DOHH2 (cell line): ENCODE data around the gene ADAMTS3.

Source experiments
- H3F3A ChIP-seq: fragments of 200-600 bp; sonication (generic), shearing (Covaris generic); 2 replicates; pipeline ENCODE4 v1.6.0; 2016; ENCODE audit warnings: antibody characterized with exemption, mild to moderate bottlenecking; ENCODE audit not compliant: control insufficient read depth, insufficient read depth
- H3K27ac ChIP-seq: fragments of 200-600 bp; sonication (generic); 2 replicates; pipeline ENCODE4 v1.5.1; 2014; ENCODE audit warnings: low read depth, mild to moderate bottlenecking, low read length, moderate library complexity
- H3K27me3 ChIP-seq: fragments of 200-600 bp; sonication (generic); 2 replicates; pipeline ENCODE4 v1.6.1; 2014; ENCODE audit warnings: mild to moderate bottlenecking, low read length, mixed read lengths; ENCODE audit not compliant: control insufficient read depth
- H3K36me3 ChIP-seq: fragments of 200-600 bp; sonication (generic); 2 replicates; pipeline ENCODE4 v1.6.1; 2014; ENCODE audit warnings: mild to moderate bottlenecking, low read length, moderate library complexity, mixed read lengths; ENCODE audit not compliant: control insufficient read depth
- H3K4me1 ChIP-seq: fragments of 200-600 bp; sonication (generic); 2 replicates; pipeline ENCODE4 v1.6.1; 2014; ENCODE audit warnings: mild to moderate bottlenecking, low read length, mixed read lengths; ENCODE audit not compliant: control insufficient read depth
- H3K4me2 ChIP-seq: fragments of 200-600 bp; sonication (generic); 2 replicates; pipeline ENCODE4 v1.6.0; 2014; ENCODE audit warnings: mild to moderate bottlenecking, low read length, moderate library complexity
- H3K4me3 ChIP-seq: fragments of 200-600 bp; sonication (generic); 2 replicates; pipeline ENCODE4 v1.5.1; 2014; ENCODE audit warnings: mild to moderate bottlenecking, low read length, mixed read lengths
- H3K79me2 ChIP-seq: fragments of 200-600 bp; sonication (generic); 2 replicates; pipeline ENCODE4 v1.6.1; 2014; ENCODE audit warnings: mild to moderate bottlenecking, low read length, mixed read lengths; ENCODE audit not compliant: control insufficient read depth
- H3K9me2 ChIP-seq: fragments of 200-600 bp; sonication (generic); replicated peaks from 2 replicates; pipeline ENCODE4 v1.6.1; 2014; ENCODE audit warnings: mild to moderate bottlenecking, low read length, mixed read lengths; ENCODE audit not compliant: control insufficient read depth
- H3K9me3 ChIP-seq: fragments of 200-600 bp; sonication (generic); 2 replicates; pipeline ENCODE4 v1.6.1; 2014; ENCODE audit warnings: antibody characterized with exemption, low read length, mixed read lengths; ENCODE audit not compliant: control insufficient read depth, insufficient read depth
- H4K20me1 ChIP-seq: fragments of 200-600 bp; sonication (generic); 2 replicates; pipeline ENCODE4 v1.6.0; 2014; ENCODE audit warnings: low read depth, mild to moderate bottlenecking, antibody characterized with exemption, low read length, moderate library complexity; ENCODE audit not compliant: control insufficient read depth, insufficient read depth
- CTCF ChIP-seq: fragments of 200-600 bp; sonication (generic); IDR thresholded peaks from one replicate; pipeline ENCODE4 v1.5.1; 2014; ENCODE audit warnings: antibody characterized with exemption, mild to moderate bottlenecking, low read depth, low read length; ENCODE audit not compliant: poor library complexity, severe bottlenecking
- EZH2phosphoT487 ChIP-seq: fragments of 200-600 bp; sonication (generic); IDR thresholded peaks from 2 replicates; pipeline ENCODE4 v1.6.1; 2017; ENCODE audit warnings: borderline replicate concordance, mild to moderate bottlenecking, antibody characterized with exemption, low read length, moderate library complexity, mixed read lengths

ADAMTS3 gene

GRCh38 chr4:72604324-72604723 is 35.3 kb upstream of the ADAMTS3 start:
- TF ChIP-seq EZH2phosphoT487, result no peak
- TF ChIP-seq CTCF, result no peak
- no peaks in the 10 kb centered on the region for H3K36me3 ChIP-seq

GRCh38 chr4:72602396-72603376 is 33.7 kb upstream of the ADAMTS3 start:
- TF ChIP-seq EZH2phosphoT487 (no peak), CTCF (no peak)
- H3K4me3 ChIP-seq, result no peak overlapping the region
- H3K27me3 ChIP-seq, result no peaks in the 10 kb centered on the region
- no peak overlapping the region for H3K4me2 ChIP-seq
- H3K9me2 ChIP-seq, result no peaks in the 10 kb centered on the region
- H3K4me1 ChIP-seq, result no peaks in the 10 kb centered on the region
- no peaks in the 10 kb centered on the region for H3K36me3 ChIP-seq
- no peak overlapping the region for H3K27ac ChIP-seq
- H3F3A ChIP-seq, result no peaks in the 10 kb centered on the region
- H3K79me2 ChIP-seq, result no peaks in the 10 kb centered on the region
- peaks cover under 1% of the 10 kb centered on the region; the same call in 1 of the 2 replicates for H3K9me3 ChIP-seq
- H4K20me1 ChIP-seq, result no peaks in the 10 kb centered on the region

More at GRCh38 chr4:72604324-72604723, 35.3 kb upstream of the ADAMTS3 start:
- no peak overlapping the region for H3K4me2 ChIP-seq
- H3K79me2 ChIP-seq, result no peaks in the 10 kb centered on the region
- no peak overlapping the region for H3K4me3 ChIP-seq
- no peaks in the 10 kb centered on the region for H4K20me1 ChIP-seq
- peaks cover 3% of the 10 kb centered on the region; the same call in 1 of the 2 replicates for H3K9me3 ChIP-seq
- H3F3A ChIP-seq, result no peaks in the 10 kb centered on the region
- H3K27me3 ChIP-seq, result no peaks in the 10 kb centered on the region
- no peak overlapping the region for H3K27ac ChIP-seq
- no peaks in the 10 kb centered on the region for H3K9me2 ChIP-seq
- H3K4me1 ChIP-seq, result no peaks in the 10 kb centered on the region

DNA sequence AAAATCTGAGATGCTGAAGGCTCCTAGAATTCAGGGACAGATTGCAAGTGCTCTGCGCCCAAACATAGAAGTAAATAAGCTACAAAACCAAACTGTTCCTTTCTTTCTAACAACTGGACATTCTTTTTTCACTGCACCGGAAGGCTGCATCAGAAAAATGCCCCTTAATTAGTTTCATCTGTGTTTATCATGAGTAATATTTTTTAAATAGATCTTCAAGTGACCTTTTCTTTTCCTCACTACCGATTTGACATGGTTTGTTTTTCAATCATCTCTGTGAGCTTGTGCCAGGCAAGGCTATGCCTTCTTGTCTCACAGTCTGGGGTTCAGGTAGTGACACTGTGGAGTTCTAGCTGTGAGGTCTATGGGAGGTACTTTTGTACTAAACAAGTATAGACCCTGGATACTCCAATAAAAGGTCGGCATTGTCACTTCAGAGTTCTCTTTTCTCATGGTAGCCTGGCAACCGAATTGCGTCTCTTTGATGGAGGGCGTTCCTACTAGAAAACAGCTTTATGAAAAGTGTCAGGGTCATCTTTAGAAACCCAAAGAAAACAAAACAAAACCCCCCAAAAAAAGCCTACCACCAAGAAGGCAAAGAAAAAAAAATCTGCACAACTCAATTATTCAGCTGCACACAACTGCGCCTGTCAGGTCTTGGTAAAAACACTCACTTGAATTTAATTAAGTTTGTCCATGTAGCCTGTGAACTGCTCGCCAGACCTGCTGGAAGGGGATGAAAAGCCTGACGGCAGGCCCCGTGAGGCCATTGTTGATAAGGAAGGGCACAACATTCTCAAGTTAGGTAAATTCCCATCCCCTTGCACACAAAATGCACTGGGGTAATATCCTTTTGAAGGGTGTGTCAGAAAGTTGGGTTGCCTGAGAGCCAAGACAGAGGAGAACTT is 22.8 kb upstream of the ADAMTS3 start:
- TF ChIP-seq CTCF, result no peak
- no peak for TF ChIP-seq EZH2phosphoT487
- Histone ChIP-seq H3K9me2 (no peaks in the 10 kb centered on the region), H3F3A (no peaks in the 10 kb centered on the region), H3K9me3 (no peaks in the 10 kb centered on the region), H3K27me3 (no peaks in the 10 kb centered on the region), H3K4me2 (no peak overlapping the region), H3K36me3 (no peaks in the 10 kb centered on the region), H3K4me3 (no peak overlapping the region), H3K79me2 (no peaks in the 10 kb centered on the region), H3K27ac (no peak overlapping the region), H4K20me1 (no peaks in the 10 kb centered on the region), H3K4me1 (no peaks in the 10 kb centered on the region)
